HL-60 (cell line): ENCODE data around the gene COL21A1.

ENCODE experiments used
- DNase-seq, 2 experiments: peaks; one replicate each; pipeline ENCODE4 v3.0.0-alpha.2; 2010 to 2020; ENCODE audit warnings: low read depth in 1 of 2, low spot score in 1 of 2
- H3K27ac ChIP-seq: fragments of 250-450 bp; sonication (Bioruptor Pico); replicated peaks from 2 replicates; pipeline ENCODE4 v1.5.1; 2020; ENCODE audit warnings: mild to moderate bottlenecking, moderate library complexity
- H3K27me3 ChIP-seq: fragments of 250-450 bp; sonication (Bioruptor Pico); 2 replicates; pipeline ENCODE4 v1.5.1; 2021; ENCODE audit warnings: mild to moderate bottlenecking, moderate library complexity; ENCODE audit not compliant: insufficient read depth, poor library complexity, severe bottlenecking
- H3K4me3 ChIP-seq: replicated peaks from 2 replicates; pipeline ENCODE4 v1.5.1; 2011; ENCODE audit warnings: mild to moderate bottlenecking, control low read depth, low read length; ENCODE audit not compliant: insufficient read depth
- GABPA ChIP-seq: IDR thresholded peaks from 2 replicates; pipeline ENCODE4 v1.6.1; 2012; ENCODE audit warnings: low read depth
- POLR2AphosphoS5 ChIP-seq: IDR thresholded peaks from 2 replicates; pipeline ENCODE4 v1.6.1; 2012; ENCODE audit warnings: low read depth
- REST ChIP-seq: IDR thresholded peaks from 2 replicates; pipeline ENCODE4 v1.6.1; 2012; ENCODE audit warnings: low read depth; ENCODE audit not compliant: insufficient replicate concordance
- SPI1 ChIP-seq: IDR thresholded peaks from 2 replicates; pipeline ENCODE4 v1.6.1; 2012; ENCODE audit warnings: low read depth, mild to moderate bottlenecking, borderline replicate concordance
- TF ChIP-seq, protein P1 (sequence below): IDR thresholded peaks from one replicate; pipeline ENCODE4 v1.5.1; 2011; ENCODE audit warnings: low read length, control low read depth, inconsistent platforms; ENCODE audit not compliant: insufficient read depth

COL21A1 gene

DNA sequence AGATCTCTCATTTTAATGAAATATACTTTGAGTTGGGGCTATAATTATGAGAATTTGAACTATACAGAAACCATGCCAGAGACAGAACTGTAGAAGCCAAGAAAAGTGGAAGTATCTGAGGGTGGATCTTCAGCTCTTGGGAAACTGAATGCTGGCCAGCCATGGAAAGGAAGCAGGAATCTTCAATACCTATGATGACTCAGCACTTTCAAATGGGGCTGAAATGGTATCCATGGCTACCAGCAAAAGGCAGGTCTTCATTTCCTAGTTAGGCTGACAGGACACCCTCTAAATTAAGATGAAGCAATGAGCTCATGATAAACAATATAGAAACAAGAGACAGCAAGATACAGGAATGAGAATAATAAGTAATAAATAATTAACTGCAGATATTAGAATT lies 171.3 kb downstream of the COL21A1 start:
- TF ChIP-seq, protein P1, sequence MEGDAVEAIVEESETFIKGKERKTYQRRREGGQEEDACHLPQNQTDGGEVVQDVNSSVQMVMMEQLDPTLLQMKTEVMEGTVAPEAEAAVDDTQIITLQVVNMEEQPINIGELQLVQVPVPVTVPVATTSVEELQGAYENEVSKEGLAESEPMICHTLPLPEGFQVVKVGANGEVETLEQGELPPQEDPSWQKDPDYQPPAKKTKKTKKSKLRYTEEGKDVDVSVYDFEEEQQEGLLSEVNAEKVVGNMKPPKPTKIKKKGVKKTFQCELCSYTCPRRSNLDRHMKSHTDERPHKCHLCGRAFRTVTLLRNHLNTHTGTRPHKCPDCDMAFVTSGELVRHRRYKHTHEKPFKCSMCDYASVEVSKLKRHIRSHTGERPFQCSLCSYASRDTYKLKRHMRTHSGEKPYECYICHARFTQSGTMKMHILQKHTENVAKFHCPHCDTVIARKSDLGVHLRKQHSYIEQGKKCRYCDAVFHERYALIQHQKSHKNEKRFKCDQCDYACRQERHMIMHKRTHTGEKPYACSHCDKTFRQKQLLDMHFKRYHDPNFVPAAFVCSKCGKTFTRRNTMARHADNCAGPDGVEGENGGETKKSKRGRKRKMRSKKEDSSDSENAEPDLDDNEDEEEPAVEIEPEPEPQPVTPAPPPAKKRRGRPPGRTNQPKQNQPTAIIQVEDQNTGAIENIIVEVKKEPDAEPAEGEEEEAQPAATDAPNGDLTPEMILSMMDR, result no peak
- TF ChIP-seq GABPA, result no peak
- no peak for TF ChIP-seq POLR2AphosphoS5
- no peak for TF ChIP-seq REST
- TF ChIP-seq SPI1, result no peak
- Histone ChIP-seq H3K4me3 (no peak overlapping the region), H3K27me3 (no peaks in the 10 kb centered on the region), H3K27ac (no peak overlapping the region)
- no peak for DNase-seq

DNA sequence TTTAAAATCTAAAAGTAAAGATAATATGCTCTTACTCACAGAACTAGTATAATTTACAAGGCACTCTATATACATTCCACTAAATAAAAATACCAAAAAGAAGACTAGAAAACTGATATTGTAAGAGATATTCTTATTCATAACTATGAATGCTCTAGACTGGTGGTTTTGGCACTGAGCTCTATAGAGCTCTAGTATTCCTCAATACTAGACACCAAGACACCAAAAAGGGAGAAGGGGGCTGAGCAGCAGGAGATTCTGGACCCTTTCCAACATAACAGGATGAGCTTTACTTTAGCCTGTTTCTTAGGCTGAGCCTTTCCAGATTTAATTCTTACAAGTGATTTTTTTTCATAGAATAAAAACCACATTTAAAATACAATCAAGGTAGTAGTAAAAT lies 173.6 kb downstream of the COL21A1 start:
- no peak for DNase-seq
- TF ChIP-seq POLR2AphosphoS5 (no peak), GABPA (no peak), REST (no peak), SPI1 (no peak)
- TF ChIP-seq, protein P1, result no peak
- Histone ChIP-seq H3K4me3 (no peak overlapping the region), H3K27me3 (no peaks in the 10 kb centered on the region), H3K27ac (no peak overlapping the region)

DNA sequence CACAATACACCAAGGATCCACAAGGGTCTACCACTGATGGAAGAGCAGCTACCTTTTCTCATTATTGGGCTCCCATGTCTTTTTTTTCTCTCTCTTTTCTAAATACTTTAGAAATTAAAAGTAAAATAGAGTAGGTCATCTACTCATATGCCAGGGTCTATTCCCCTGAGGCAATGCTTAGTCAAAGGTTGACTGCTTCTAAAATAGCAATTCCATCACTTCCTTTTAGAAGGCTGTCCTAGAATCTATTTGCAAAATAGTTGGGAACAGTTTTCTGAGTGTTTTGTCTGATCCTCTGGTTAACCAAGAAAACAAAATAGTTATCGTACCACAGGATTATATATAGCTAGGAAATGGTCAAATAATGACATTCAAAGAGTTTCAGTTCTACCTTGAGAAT lies 174.1 kb downstream of the COL21A1 start:
- TF ChIP-seq POLR2AphosphoS5, result no peak
- no peak for TF ChIP-seq GABPA
- TF ChIP-seq, protein P1, result no peak
- TF ChIP-seq SPI1, result no peak
- TF ChIP-seq REST, result no peak
- DNase-seq, result no peak
- Histone ChIP-seq H3K27me3 (no peaks in the 10 kb centered on the region), H3K27ac (no peak overlapping the region), H3K4me3 (no peak overlapping the region)
